NB4 (cell line): Measurements from ENCODE around the gene DOK3.

Source experiments
- DNase-seq: peaks from one replicate; pipeline ENCODE4 v3.0.0; 2010; ENCODE audit warnings: low read depth
- H3K4me3 ChIP-seq: one replicate; pipeline ENCODE4 v1.5.1; 2011; ENCODE audit warnings: mild to moderate bottlenecking, low read depth, low read length, moderate library complexity
- CTCF ChIP-seq: IDR thresholded peaks from one replicate; pipeline ENCODE4 v1.5.1; 2012; ENCODE audit warnings: low read depth, low read length
- MAX ChIP-seq: IDR thresholded peaks from 2 replicates; pipeline ENCODE4 v1.6.1; 2011; ENCODE audit warnings: low read depth, low read length
- MYC ChIP-seq: IDR thresholded peaks from 2 replicates; pipeline ENCODE4 v1.6.1; 2011; ENCODE audit warnings: low read depth, low read length
- POLR2A ChIP-seq: IDR thresholded peaks from 2 replicates; pipeline ENCODE4 v1.6.1; 2011; ENCODE audit warnings: mild to moderate bottlenecking; ENCODE audit not compliant: insufficient read length; ENCODE audit errors: extremely low read depth

DOK3 gene

DNA sequence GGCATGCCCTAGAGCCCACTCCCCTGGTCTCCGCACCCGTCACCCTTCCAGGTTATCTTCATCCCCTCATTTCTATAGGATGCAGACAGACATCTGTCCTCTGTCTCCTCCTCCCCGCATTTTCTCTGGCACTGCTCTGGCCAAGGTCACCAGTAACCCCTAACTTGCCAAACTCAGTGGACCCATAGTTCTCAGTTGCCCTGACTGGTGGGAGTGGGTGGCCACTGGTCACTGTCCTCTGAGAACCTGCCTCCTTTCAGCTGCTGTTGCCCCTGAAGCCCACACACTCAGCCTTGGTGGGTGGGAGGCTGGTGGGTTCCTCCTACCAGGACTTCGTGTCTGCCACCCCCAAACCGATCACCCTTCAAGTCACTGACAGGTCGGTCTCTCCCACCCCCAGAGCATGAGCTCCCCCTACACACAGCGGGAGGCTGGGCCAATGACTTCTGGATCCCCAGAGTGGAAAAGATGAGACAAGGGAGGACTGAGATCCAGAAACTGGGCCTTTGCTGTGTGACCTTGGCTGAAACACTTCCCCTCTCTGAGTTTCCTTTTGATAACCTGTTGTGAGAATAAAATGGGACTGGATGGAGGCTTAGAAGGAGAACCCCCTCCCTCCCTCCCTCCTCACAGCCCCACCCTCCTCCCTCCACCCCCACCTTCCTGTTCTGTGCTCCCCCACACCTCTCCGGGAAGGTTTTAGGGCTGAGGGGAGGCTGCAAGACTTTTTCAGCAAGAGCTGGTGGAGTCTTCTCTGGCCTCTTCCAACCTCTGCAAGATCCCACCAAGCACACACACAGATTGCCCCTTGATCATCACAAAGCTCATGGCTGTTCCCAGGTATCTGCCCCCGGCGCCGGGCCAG is 33.8 kb downstream of the DOK3 start:
- no peak for TF ChIP-seq MAX
- DNase-seq = no peak
- no peak overlapping the region for H3K4me3 ChIP-seq

DNA sequence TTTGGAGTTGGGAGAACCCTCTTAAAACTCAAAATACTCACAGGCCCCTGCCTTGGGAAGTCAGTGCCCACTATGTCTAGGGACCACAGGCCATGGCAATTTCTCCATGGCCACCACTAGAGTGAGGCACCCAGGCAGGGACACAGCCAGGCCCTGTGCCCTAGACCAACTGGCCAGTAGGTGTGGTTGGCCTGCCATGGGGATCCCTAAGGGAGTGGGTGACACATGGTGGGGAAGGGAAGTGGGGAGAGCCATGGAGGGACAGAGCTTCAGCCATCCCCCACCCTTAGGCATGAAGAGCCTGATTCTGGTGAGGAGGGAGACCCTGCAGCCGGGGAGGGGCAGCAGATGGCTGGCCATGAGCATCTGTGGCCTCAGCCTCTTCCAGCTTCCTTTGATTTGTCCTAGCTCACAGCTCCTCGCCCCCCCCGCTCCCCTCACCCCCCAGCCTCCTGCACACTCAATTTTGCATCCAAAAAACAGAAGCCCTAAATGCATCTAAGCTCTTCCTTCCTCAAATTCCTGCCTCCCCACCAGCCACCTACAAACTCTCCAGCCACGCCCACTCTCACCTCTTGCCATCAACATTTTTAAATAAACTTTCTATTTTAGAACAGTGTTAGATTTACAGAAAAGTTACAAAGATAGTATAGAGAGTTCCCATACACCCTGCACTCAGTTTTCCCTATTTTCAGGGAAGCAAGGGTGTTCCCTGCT is 34.6 kb downstream of the DOK3 start:
- TF ChIP-seq POLR2A (no peak), MAX (no peak), MYC (no peak), CTCF (no peak)
- H3K4me3 ChIP-seq = no peak overlapping the region
- no peak for DNase-seq

DNA sequence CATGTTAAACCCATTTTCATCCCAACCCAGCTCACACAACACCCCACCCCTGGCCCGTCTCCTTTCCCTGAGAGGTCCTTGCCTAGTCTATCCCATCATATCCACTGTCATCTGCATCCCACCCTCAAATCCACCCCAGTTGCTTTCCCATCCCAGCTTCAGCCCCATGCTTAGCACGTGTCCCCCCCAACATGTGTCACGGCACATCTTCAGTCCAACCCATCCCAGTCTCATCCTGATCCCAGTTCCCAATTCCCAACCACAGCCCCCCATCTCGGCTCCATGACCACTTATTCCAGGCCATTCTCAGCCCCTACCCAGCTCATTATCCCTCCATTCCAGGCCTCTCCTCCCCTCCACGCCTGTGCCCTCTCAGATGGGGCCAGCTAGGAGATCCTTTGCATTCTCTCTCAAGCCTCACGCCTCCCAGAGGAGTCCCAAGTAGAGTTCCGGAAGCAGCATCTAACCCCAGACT is 35.6 kb downstream of the DOK3 start:
- no peak overlapping the region for H3K4me3 ChIP-seq
- TF ChIP-seq MAX (no peak), CTCF (no peak), MYC (no peak), POLR2A (no peak)
- DNase-seq = no peak

DNA sequence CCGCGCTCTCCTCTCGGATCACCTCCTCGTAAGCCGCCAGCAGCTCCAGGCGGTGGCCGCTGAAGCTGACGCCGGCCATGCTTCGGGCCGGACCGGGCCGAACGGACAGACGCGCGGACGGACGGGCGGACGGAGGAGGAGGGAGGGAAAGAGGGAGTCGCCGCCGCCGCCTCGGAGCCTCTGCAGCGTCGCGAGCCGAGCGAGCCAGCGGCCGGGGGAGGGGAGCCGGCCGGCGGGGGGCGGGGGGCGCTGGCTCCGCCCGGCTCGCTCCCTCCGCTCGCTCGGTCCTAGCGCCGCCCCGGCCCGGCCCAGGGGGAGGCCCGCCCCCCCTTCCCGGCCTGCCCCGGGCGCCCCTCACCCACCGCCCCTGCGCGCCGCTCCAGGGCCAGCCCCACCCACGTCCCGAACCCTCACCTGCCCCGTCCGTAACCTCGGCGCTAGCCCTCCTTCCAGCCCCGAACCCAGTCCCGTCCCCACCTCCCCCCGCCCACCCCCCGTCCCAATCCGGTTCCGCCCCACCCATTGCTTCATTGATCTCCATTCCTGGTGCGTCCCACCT is 36.1 kb downstream of the DOK3 start, which contains the start of gene DBN1:
DBN1 (minus strand) TSS at position 192 of the 559 bp plus-strand sequence; CDS start at position 79, 113 bp downstream.
- H3K4me3 ChIP-seq = peak within 1 kb of the TSS; percentile 47
- peak; percentile 62 for DNase-seq
- TF ChIP-seq MAX = no peak
- TF ChIP-seq CTCF = no peak
- TF ChIP-seq MYC = no peak
- TF ChIP-seq POLR2A = peak; percentile 22

DNA sequence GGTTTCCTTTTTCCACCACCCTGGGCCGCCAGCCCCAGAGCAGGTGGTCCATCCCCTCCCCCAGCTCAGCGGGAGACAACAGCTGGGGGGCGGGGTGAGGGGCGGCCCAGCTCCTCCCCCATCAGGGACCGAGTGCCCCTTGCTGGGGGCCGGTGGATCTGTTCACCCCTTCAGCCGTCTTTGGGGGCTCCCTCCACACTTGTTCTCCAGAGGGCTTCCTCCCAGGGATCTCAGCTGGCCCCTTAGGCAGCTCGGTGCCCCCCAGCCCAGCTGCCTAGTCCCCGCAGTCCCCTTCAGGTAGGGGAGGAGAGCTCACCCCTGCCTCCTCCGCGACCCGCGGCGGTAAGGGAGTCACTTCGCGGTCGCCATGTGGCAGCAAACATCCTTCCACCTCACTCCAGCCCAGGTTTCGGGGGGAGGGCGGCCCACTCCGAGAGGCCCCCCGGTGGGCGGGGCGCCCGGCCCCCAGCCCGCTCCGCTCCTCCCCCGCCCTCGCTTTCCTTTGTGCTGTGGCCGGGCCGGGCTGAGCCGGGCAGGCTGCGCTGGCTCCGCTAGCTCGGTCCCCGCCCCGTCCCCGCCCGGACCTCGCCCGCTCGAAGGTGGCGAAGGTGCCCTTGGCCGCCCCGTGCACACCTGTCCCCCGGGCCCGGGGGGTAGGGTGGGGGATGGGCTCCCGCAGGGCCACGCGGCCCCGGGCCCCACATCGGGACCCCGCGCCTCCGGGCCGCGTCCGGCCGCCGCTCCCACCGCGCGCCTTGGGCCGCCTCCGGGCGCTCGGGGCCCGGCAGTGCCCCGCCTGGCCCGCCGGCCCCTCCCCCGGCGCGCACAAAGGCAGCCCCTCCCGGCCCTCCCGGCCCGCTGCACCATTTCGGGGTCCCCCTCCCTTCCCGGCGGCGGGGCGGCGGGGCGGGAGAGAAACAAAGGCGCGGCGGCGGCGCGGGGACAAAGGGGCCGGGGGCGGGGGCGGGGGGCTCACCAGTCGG is 36.9 kb downstream of the DOK3 start:
- TF ChIP-seq MAX (peak; percentile 46), POLR2A (peak; percentile 30), CTCF (no peak), MYC (0 out of 2 replicates have a peak, but pooled peaks have one; percentile 48)
- peak overlapping the region; percentile 47 for H3K4me3 ChIP-seq
- peak; percentile 81 for DNase-seq
